Stimulated activated naive CD8-positive, alpha-beta T cell treated with anti-CD3 and anti-CD28 coated beads, Interleukin-15, Interleukin-2, amounts not matched to agents 100 ng/mL and 50 ng/mL, for 24 hours (primary cell): ENCODE data around the gene TBC1D22A.
A peak's percentile ranks its signal among the peaks of the same experiment; 100 is the strongest.
"Not testable (repeated sequence)": the region's sequence is repeated elsewhere in the genome, so short reads cannot be mapped to it uniquely, and the experiment has no call there.

Experiments used
- H3K27ac Mint-ChIP-seq: one replicate; pipeline ENCODE4 v1.8.0; 2021; ENCODE audit warnings: mild to moderate bottlenecking, mixed read lengths
- H3K27me3 Mint-ChIP-seq: one replicate; pipeline ENCODE4 v1.8.0; 2021; ENCODE audit warnings: mixed read lengths
- H3K36me3 Mint-ChIP-seq: one replicate; pipeline ENCODE4 v1.8.0; 2021; ENCODE audit warnings: low read depth, mixed read lengths
- H3K4me1 Mint-ChIP-seq: one replicate; pipeline ENCODE4 v1.8.0; 2021; ENCODE audit warnings: low read depth, mixed read lengths
- H3K4me3 Mint-ChIP-seq: one replicate; pipeline ENCODE4 v1.8.0; 2021; ENCODE audit warnings: mild to moderate bottlenecking, mixed read lengths
- H3K9me3 Mint-ChIP-seq: one replicate; pipeline ENCODE4 v1.8.0; 2021; ENCODE audit warnings: mixed read lengths

TBC1D22A gene

GRCh38 chr22:47106806-47107205, 344.4 kb downstream of the TBC1D22A start:
- Mint-ChIP-seq H3K27ac (peak overlapping the region; percentile 71), H3K36me3 (peaks cover 13% of the 10 kb centered on the region), H3K4me3 (no peak overlapping the region), H3K4me1 (peaks cover 14% of the 10 kb centered on the region), H3K27me3 (no peaks in the 10 kb centered on the region), H3K9me3 (no peaks in the 10 kb centered on the region)

GRCh38 chr22:47107431-47107830, 345.0 kb downstream of the TBC1D22A start:
- Mint-ChIP-seq H3K36me3 (peaks cover 13% of the 10 kb centered on the region), H3K27ac (peak overlapping the region; percentile 71), H3K4me3 (no peak overlapping the region), H3K9me3 (no peaks in the 10 kb centered on the region), H3K4me1 (peaks cover 14% of the 10 kb centered on the region), H3K27me3 (no peaks in the 10 kb centered on the region)

DNA sequence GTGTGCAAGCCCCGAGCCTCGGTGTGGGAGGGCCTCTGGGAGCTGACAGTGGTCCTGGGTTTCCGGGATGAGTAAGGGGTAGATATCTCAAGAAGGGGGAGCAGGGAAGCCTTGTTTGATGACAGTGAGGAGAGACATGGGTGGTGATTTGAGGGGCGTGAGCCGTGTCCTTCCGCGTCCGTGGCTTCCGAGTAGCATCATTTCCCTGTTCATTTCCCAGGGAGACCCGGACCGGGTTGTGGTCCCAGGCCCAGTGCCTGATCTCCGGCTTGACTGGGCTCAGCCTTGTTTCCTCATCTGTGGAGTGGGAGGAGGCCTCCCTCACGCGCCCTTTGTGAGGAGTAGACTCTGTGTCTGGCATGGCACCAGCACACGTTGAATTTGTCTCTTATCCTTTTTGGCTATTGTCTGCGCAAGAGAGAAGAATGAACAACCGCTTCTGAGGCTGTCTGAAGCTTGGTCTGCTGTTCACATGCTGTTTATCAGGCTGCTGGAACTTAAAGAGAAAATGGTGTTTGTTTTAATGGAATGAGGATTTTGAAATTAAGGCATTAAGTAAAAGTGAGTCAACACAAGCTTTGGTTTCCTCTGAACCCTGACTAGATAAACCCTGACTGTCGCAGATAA, 348.5 kb downstream of the TBC1D22A start:
- Mint-ChIP-seq H3K36me3 (peaks cover 8% of the 10 kb centered on the region), H3K27ac (peak overlapping the region; percentile 34), H3K4me3 (no peak overlapping the region), H3K27me3 (no peaks in the 10 kb centered on the region), H3K4me1 (peaks cover 14% of the 10 kb centered on the region), H3K9me3 (no peaks in the 10 kb centered on the region)

DNA sequence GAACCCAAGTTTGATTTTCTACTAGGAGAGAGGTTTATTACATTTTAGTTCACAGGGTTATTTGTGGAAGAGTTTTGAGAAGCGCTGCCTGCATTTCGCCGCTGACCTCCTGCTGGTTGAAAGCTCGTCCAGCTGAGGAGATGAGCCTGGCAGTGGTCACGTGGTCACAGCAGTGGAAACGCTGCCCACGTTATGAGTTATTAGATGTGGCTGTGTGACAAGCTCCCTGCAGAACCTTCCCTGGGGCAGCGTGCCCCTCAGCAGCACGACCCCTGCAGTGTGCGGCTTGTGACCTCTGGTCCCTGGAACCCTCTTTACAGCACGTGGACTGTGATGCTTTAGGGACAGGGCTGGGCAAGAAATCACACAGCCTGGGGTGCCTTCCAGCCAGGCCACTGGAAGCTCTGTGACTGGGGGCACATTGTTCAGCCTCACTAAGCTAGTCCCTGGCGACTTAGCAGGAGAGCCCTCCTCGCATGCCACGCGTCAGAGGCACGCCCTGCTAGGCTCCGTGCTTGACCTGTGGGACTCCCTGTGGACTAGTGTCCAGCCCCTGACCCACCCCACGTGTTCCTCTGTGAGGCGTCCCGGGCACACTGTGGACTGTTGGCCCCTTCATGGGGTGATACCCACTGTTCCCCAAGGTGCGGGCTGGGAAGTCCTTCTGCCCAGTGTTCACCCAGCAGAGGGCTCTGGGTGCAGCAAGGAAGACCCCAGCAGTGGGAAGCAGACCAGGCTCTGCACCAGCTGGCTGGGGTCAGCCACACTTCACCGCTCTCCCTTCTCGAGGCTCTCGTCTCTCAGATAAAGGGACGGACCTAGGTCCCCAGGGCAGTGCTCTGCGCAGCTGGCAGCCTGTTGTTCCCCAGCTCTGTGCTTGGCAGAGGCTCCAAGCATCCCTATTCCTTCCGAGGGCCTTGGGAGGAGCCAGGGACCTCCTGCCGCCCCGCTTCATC, 349.5 kb downstream of the TBC1D22A start:
- H3K27ac Mint-ChIP-seq, result no peak overlapping the region
- peaks cover 8% of the 10 kb centered on the region for H3K4me1 Mint-ChIP-seq
- H3K4me3 Mint-ChIP-seq, result no peak overlapping the region
- no peaks in the 10 kb centered on the region for H3K9me3 Mint-ChIP-seq
- H3K27me3 Mint-ChIP-seq, result no peaks in the 10 kb centered on the region
- H3K36me3 Mint-ChIP-seq, result peaks cover 8% of the 10 kb centered on the region

DNA sequence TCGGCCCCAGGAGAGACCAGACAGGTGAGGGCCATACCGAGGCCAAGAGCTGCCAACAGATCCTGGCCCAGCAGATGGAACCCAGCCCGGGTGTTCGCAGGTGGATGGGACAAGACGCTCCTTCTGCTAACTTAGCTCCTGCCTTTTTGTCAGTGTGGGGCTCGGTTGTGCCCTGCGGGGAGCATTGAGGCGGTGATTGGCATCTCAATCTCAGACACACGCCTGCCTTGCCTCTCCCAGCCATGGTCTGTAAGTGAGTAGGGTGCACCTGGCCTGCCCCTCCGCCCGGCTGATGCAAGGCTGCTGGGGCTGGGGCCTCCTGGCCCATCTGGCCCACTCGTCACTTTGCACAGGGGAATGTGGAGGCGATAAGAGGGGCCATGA, 350.1 kb downstream of the TBC1D22A start:
- Mint-ChIP-seq H3K36me3 (peaks cover 8% of the 10 kb centered on the region), H3K4me3 (no peak overlapping the region), H3K9me3 (no peaks in the 10 kb centered on the region), H3K27ac (no peak overlapping the region), H3K27me3 (no peaks in the 10 kb centered on the region), H3K4me1 (peaks cover under 1% of the 10 kb centered on the region)

DNA sequence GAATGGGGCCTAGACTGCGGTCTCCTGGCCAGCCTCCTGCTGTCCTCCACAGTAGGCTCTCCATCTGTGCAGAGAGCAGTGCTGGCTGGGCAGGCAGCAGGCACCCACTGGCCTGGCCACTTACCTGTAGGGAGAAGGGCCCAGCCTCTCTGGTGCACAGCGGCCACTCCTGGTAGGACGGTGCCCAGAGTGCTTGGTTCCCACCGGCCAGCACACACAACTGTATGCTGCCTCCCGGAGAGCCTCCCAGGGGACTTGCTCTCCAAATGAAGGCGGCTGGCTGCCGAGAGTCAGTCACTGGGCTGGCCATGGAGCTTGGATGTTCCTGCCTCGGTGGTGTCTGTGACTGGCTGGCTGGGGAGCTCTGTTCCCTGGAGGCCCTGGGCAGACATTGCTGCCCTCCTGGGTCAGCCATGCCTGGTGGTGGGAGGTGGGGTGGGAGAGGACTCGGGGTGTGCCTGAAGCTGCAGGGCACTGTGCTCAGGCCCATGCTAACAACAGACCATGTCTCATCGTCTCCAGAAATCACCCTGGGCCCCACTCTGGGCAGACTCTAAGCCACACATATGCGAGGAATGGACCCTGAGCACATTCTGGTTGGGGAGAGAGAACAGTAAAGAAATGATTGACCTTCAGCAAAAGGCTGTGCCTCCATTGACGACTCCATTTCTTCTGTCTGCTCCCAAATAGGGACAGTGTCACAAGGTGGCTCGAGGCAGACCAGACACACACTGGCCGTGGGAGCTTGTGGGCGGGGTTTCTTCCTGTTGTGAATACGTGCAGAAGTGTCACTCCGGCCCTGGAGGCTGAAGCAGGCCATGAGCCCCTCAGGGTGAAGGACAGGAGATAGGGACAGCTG, 350.8 kb downstream of the TBC1D22A start:
- Mint-ChIP-seq H3K4me3 (no peak overlapping the region), H3K27me3 (no peaks in the 10 kb centered on the region), H3K9me3 (no peaks in the 10 kb centered on the region), H3K36me3 (peaks cover 8% of the 10 kb centered on the region), H3K4me1 (no peaks in the 10 kb centered on the region), H3K27ac (no peak overlapping the region)

DNA sequence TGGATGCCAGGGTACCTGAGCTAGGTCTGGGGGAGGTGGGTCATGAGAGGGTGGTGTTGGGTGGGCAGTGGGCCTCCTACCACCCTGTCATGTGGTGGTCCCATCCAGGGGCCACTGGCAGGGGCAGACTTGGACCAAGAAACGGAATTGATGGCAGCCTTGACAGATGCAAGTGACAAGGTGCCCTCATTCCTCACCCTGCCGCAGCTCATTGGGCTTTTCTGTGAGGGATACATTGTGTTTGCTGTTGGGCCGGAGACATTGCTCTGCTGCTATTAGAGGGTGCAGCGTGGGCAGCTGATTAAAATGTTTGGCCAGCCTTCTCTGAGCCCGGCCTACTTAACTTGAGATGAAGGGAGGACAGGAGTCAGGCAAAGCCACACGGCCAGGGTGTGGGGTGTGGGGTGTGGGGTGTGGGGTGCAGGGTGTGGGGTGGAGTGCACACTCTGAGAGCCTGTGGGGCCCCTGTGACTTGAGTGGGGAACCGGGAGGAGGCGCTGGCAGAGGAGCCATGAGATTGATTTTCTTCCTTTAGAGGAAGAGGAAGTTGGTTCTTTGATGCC, 351.5 kb downstream of the TBC1D22A start:
- Mint-ChIP-seq H3K4me3 (no peak overlapping the region), H3K36me3 (peaks cover 8% of the 10 kb centered on the region), H3K27ac (no peak overlapping the region)

DNA sequence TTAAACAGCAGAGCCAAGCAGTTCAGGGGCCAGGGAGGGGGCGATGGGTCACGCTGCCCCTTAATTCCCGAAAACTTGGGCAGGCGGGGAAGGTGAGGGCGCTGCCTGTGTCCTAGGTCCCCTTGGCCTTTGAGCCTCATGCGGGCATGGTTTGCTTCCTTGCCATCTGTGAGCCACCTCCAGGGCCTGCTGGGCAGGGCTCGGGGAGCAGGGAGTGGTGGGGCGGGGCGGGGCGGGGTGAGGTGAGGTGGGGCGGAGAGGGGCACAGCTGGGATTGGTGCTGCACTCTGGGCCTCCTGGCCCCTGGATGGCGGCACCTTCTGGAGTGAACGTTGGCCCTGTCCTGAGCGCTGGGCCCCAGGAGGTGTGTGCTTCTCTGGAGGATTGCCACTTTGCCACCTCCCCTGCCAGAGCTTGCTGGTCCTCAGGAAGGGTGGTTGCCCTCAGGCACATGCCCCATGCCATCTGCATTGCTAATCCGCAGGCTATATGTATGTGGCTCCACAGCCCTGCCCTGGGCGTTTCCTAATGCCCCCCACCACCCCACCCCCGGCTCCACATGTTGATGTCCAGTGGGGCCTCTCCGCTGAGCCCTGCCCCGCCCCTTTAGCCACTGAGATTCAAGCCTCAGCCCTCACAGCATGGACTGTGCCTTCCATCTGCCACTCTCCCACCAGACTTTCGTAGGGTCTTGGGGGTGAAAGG, 352.5 kb downstream of the TBC1D22A start:
- no peak overlapping the region for H3K4me3 Mint-ChIP-seq
- H3K27ac Mint-ChIP-seq, result no peak overlapping the region
- H3K27me3 Mint-ChIP-seq, result no peaks in the 10 kb centered on the region
- H3K4me1 Mint-ChIP-seq, result no peaks in the 10 kb centered on the region
- no peaks in the 10 kb centered on the region for H3K9me3 Mint-ChIP-seq
- peaks cover 8% of the 10 kb centered on the region for H3K36me3 Mint-ChIP-seq

More for the DNA sequence above, 351.5 kb downstream of the TBC1D22A start:
- Mint-ChIP-seq H3K27me3 (no peaks in the 10 kb centered on the region), H3K4me1 (no peaks in the 10 kb centered on the region), H3K9me3 (no peaks in the 10 kb centered on the region)

GRCh38 chr22:47115518-47115890, 353.1 kb downstream of the TBC1D22A start:
- Mint-ChIP-seq H3K4me1 (no peaks in the 10 kb centered on the region), H3K27ac (no peak overlapping the region), H3K9me3 (no peaks in the 10 kb centered on the region), H3K36me3 (peaks cover 8% of the 10 kb centered on the region), H3K4me3 (no peak overlapping the region), H3K27me3 (no peaks in the 10 kb centered on the region)

DNA sequence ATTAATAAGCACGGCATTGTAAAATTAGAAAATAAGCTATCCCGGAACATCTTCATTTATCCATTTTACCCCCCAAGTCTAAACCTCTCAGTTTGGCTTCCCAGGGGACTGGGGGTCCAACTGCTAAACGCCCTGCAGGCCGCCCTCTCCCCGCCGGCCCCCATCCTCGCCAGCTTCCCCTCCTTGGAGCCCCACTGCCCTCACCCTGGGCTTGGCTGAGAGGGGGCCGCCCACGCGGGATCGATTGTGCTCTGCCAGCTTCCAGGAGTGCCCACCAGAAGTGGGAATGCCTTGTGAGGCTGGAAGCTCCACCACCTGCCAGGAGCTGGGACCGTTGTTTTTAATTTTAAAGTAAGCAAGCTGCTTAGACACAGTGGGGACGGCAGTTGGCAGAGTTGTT, 353.5 kb downstream of the TBC1D22A start:
- Mint-ChIP-seq H3K36me3 (peaks cover 8% of the 10 kb centered on the region), H3K27ac (no peak overlapping the region), H3K9me3 (no peaks in the 10 kb centered on the region), H3K4me1 (no peaks in the 10 kb centered on the region), H3K27me3 (no peaks in the 10 kb centered on the region), H3K4me3 (no peak overlapping the region)

- H3K9me3 Mint-ChIP-seq, result no peaks in the 10 kb centered on the region
- no peaks in the 10 kb centered on the region for H3K27me3 Mint-ChIP-seq
- no peak overlapping the region for H3K4me3 Mint-ChIP-seq
- H3K27ac Mint-ChIP-seq, result no peak overlapping the region
- H3K36me3 Mint-ChIP-seq, result peaks cover under 1% of the 10 kb centered on the region
- H3K4me1 Mint-ChIP-seq, result no peaks in the 10 kb centered on the region
Observed at GRCh38 chr22:47116426-47117341, 354.2 kb downstream of the TBC1D22A start.

GRCh38 chr22:47117442-47117841, 355.0 kb downstream of the TBC1D22A start:
- H3K27ac Mint-ChIP-seq, H3K9me3 Mint-ChIP-seq, H3K36me3 Mint-ChIP-seq, H3K4me1 Mint-ChIP-seq, H3K27me3 Mint-ChIP-seq, H3K4me3 Mint-ChIP-seq: not testable (repeated sequence)

GRCh38 chr22:47119181-47119580, 356.7 kb downstream of the TBC1D22A start:
- Mint-ChIP-seq H3K27ac (no peak overlapping the region), H3K4me3 (no peak overlapping the region), H3K4me1 (no peaks in the 10 kb centered on the region), H3K9me3 (no peaks in the 10 kb centered on the region), H3K36me3 (no peaks in the 10 kb centered on the region), H3K27me3 (no peaks in the 10 kb centered on the region)
